Upper lobe of left lung (tissue), 4 donors: Measurements from ENCODE around the gene SEMA5A.

ENCODE experiments used
- CTCF ChIP-seq, 6 experiments: fragments of 450-650 bp in 4 of 6; fragments of 200-600 bp in 2 of 6; sonication (generic) in 2 of 6; IDR thresholded peaks; one replicate each; pipeline ENCODE4 v1.5.1; 2016 to 2019; ENCODE audit warnings: antibody characterized with exemption in 6 of 6
- POLR2A ChIP-seq, 4 donors: fragments of 450-650 bp; IDR thresholded peaks; one replicate each; pipeline ENCODE4 v1.5.1; 2016 to 2017; ENCODE audit warnings: antibody characterized with exemption in 4 of 4, mild to moderate bottlenecking in 2 of 4
- POLR2AphosphoS5 ChIP-seq, 2 donors: sonication (generic); formaldehyde crosslinking; IDR thresholded peaks; one replicate each; pipeline ENCODE4 v1.5.1; 2017; ENCODE audit warnings: antibody characterized with exemption in 2 of 2

- TF ChIP-seq CTCF (IDR thresholded peaks at IDR 0.05) (no peak), POLR2A (IDR thresholded peaks at IDR 0.05) (no peak), POLR2AphosphoS5 (IDR thresholded peaks at IDR 0.05) (no peak)
Measured at GRCh38 chr5:9149988-9150387, 395.9 kb downstream of the SEMA5A start.
